ENCODE measurements around the gene CCDC187. TPM values are rescaled to one million over a fixed set of nuclear protein-coding genes. Genes with fewer than 3 reads are reported as not detected.

CCDC187 gene
- total RNA-seq, 2 donors from 2014 or later = 0.30 to 0.48 TPM

GRCh38 chr9:136275655-136276429 is 28.1 kb downstream of the CCDC187 start:
- Histone ChIP-seq H3K9ac (ENCODE audit: low read depth in 2 of 2, low read length in 2 of 2) (no peak overlapping the region), H3K4me1 (no peaks in the 10 kb centered on the region), H3K9me3 (no peaks in the 10 kb centered on the region), H3K27ac (no peak overlapping the region), H3K27me3 (no peaks in the 10 kb centered on the region), H3K4me3 (no peak overlapping the region), H3K36me3 (no peaks in the 10 kb centered on the region)
- intact Hi-C loops (cut with DNase I) = no loop called here
- TF ChIP-seq CTCF (IDR thresholded peaks at IDR 0.05) = no peak
- DNase-seq = no peak

DNA sequence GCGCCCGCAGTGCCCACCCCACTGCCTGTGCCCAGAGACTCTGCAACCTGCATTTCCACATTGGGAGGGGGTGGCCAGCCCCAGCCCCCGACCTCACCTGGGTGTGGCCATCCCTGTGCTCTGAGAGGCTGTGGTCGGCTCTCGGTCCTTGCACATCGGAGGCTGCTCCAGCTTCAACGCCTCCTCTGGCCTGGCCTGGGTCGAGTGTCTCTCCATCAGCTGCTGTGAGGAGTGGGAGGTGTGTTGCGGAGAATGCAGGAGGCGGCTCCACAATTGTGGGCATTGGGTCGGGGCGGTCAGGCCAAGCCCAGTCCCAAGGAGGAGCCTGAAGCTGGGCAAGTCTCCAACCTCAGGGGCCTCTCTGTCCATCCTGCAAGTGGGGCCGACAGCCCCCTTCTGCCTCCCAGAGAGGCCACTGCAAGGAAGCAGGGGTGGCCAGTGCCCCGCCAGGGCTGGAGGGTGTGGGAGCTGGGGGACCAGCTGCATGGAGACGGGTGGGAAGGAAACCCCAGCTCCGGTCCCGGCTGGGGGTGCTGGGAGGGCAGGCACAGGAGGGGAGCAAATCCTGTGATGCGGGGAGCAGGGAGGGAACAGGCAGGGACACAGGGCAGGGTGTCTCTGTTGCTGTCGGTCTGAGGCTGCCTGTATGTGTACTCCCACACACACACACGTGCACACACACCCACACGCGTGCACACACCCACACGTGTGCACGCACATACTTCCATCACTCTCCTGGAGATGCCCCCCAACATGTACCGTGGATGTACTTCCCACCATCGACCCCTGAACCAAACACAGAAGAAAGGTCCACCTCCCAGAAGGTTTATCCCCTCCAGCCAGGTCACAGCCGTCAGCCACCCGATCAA is 28.9 kb downstream of the CCDC187 start:
- H3K9me3 ChIP-seq = no peaks in the 10 kb centered on the region
- H3K4me1 ChIP-seq = no peaks in the 10 kb centered on the region
- TF ChIP-seq CTCF (IDR thresholded peaks at IDR 0.05) = no peak
- H3K27me3 ChIP-seq = no peaks in the 10 kb centered on the region
- no peak for DNase-seq
- H3K27ac ChIP-seq = no peak overlapping the region
- intact Hi-C loops (cut with DNase I) = no loop called here
- H3K9ac ChIP-seq (ENCODE audit: low read depth in 2 of 2, low read length in 2 of 2) = no peak overlapping the region
- no peak overlapping the region for H3K4me3 ChIP-seq
- no peaks in the 10 kb centered on the region for H3K36me3 ChIP-seq

- DNase-seq = no peak
- no peaks in the 10 kb centered on the region for H3K9me3 ChIP-seq
- no peaks in the 10 kb centered on the region for H3K27me3 ChIP-seq
- no peak overlapping the region for H3K27ac ChIP-seq
- H3K4me3 ChIP-seq = no peak overlapping the region
- TF ChIP-seq CTCF (IDR thresholded peaks at IDR 0.05) = no peak
- intact Hi-C loops (cut with DNase I) = no loop called here
- H3K4me1 ChIP-seq = no peaks in the 10 kb centered on the region
- H3K9ac ChIP-seq (ENCODE audit: low read depth in 2 of 2, low read length in 2 of 2) = no peak overlapping the region
- no peaks in the 10 kb centered on the region for H3K36me3 ChIP-seq
Observed at GRCh38 chr9:136273921-136274785, 29.7 kb downstream of the CCDC187 start.

DNA sequence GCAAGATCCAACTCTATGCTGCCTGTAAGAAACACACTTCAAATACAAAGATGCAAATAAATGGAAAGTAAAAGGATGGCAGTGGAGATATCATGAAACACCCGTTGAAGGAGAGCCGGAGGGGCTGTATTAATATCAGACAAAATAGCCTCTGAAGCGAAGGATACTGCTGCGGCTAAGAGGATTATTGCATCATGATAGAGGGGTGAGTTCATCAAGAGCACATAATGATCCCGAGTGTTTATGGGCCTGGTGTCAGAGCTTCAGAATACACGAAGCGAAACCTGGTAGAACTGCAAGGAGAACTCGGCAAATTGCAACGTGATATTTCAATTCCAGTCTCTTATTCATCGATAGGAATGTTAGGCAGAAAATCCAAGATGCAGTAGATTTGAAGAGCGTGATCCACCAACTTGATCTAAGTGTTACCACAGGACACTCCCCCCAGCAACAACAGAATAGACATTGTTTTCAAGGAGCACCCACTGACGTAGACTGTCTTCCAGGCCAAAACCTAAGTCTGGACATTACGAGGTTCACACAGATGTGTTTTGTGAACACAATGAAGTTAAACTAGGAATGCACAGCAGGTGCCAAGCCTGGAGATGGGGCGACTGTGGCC is 30.5 kb downstream of the CCDC187 start:
- Histone ChIP-seq H3K4me1 (no peaks in the 10 kb centered on the region), H3K4me3 (no peak overlapping the region), H3K27ac (no peak overlapping the region), H3K36me3 (no peaks in the 10 kb centered on the region), H3K27me3 (no peaks in the 10 kb centered on the region), H3K9ac (ENCODE audit: low read depth in 2 of 2, low read length in 2 of 2) (no peak overlapping the region), H3K9me3 (no peaks in the 10 kb centered on the region)
- intact Hi-C loops (cut with DNase I) = no loop called here
- DNase-seq = no peak
- TF ChIP-seq CTCF (IDR thresholded peaks at IDR 0.05) = no peak

Measured in colonic mucosa (tissue), 4 donors.